GM12801 (cell line): ENCODE measurements around the gene TAS2R60.

Source experiments
- CTCF ChIP-seq: IDR thresholded peaks from one replicate; pipeline ENCODE4 v1.5.1; 2011; ENCODE audit warnings: control low read depth; ENCODE audit not compliant: insufficient read length; ENCODE audit errors: extremely low read depth

The TAS2R60 gene

DNA sequence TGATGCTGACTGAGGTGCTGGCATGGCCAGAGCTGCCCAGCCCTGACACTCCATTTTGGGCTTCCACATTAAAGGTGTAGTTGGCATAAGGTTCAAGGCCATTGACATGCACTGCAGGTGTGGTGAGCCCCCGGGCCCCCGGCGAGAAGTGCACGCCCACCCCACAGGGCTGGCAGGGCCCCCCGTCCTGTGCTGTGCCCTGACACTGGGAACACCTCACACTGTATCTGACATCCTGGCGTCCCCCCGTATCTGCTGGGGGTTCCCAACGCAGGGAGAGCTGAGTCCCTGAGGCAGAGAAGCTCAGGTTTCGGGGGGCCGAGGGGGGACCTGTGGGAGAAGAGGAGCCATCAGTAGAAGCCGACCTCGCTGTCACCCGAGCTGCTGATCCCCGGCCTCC is 44.6 kb upstream of the TAS2R60 start:
- TF ChIP-seq CTCF, result no peak

GRCh38 chr7:143399151-143399550 is 44.1 kb upstream of the TAS2R60 start:
- no peak for TF ChIP-seq CTCF

DNA sequence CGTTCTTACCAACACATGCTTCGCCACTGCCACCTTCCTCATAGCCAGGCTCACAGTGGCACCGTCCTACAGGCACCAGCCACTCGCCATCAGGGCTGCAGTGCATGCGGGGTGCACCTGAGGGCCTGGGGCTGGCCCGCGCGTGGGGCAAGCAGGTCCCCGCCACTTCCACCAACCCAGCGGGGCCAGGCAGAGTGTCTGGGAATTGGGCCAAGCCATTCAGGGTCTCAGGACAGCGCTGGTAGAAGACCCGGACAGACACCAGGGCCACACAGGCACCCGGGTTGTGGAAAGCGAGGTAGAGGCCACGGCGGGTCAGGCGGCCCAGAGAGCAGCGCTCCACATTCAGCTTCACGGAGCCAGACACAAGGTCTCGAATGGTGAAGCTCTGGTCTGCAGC is 43.6 kb upstream of the TAS2R60 start:
- TF ChIP-seq CTCF, result no peak

GRCh38 chr7:143401265-143401664 is 42.0 kb upstream of the TAS2R60 start:
- TF ChIP-seq CTCF, result no peak

- no peak for TF ChIP-seq CTCF
These were observed 37.9 kb upstream of the TAS2R60 start for GRCh38 chr7:143405173-143406001.

DNA sequence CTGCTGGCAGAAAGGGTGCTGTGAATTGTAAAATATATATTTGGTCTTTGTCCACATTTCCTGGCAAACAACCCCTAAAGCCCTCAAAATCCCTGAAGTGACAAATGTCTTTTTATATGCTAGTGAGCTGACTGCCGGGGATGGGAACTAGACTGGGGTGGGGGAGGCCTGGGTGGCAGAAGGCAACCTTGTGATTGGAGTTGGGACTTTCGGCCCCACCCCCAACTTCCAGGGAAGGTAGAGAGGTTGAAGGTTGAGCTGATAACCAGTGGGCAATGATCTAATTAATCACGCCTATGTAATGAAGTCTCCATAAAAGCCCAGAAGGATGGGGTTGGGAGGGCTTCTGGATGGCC is 37.3 kb upstream of the TAS2R60 start:
- TF ChIP-seq CTCF, result no peak

DNA sequence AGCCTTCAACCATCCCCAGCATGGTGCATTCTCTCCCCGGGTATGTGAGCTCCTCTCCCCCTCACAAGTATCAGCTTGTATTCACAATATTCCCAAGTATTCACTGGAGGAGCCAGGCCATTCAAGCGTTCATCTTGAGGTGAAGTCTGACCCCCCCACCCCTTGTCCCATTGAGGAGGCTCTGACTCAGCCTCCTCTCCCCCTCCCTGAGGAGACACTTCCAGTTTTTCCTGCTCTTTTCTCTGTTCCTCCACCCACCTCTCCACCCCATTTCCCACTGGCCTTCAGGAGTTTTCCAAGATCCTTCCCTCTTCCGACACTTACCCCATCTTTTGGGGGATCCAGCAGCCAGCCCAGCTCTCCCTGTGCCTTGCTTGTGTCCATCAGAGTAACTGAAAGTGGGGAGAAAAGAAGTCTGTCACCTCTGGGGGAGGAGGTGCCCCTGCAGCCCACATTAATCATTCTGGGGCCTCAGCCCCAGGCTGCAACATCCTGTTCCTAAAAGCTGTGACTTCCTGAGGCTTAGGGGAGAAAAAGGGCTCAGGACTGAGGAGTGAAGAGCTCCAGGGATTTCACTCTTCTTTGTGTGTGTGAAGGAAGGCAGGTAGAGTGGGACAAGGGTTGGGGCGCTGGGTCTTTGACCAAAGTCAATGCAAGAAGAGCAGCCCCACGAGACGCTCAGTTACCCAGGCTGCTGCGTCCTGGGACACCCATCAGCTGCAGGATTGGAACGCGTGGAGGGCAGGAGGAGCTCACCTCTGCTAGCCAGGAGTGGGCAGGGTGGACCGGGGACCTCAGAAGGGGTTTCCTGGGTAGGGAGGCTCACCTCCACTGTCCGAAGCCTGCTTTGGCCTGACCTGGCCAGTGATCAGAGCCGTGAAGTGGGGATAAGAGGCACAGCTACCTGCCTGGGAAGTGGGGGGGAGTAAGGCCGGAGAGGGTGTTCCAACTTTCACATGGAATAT is 35.7 kb upstream of the TAS2R60 start:
- TF ChIP-seq CTCF, result no peak
